Activated CD8-positive, alpha-beta memory T cell treated with anti-CD3 and anti-CD28 coated beads for 4 hours (primary cell): Measurements from ENCODE around the gene KISS1.

ENCODE experiments used
- DNase-seq, 2 donors: peaks; one replicate each; pipeline ENCODE4 v3.0.0-alpha.2; 2020; ENCODE audit warnings: low read depth in 2 of 2

The KISS1 gene

GRCh38 chr1:204218552-204218951, 22.3 kb upstream of the KISS1 start:
- no peak for DNase-seq

GRCh38 chr1:204217648-204218000, 21.3 kb upstream of the KISS1 start:
- no peak for DNase-seq

- no peak for DNase-seq
These were observed 20.8 kb upstream of the KISS1 start for GRCh38 chr1:204216880-204217647.

GRCh38 chr1:204216236-204216635, 19.9 kb upstream of the KISS1 start:
- DNase-seq = no peak

GRCh38 chr1:204213668-204214662, 17.7 kb upstream of the KISS1 start, which contains the start of gene GOLT1A:
Gene GOLT1A, minus strand, starts transcription at chr1:204213988. Its CDS starts 82 bp downstream, at chr1:204213906.
- DNase-seq = no peak

GRCh38 chr1:204212715-204213114, 16.4 kb upstream of the KISS1 start:
- no peak for DNase-seq

- DNase-seq = no peak
These were observed 14.8 kb upstream of the KISS1 start for GRCh38 chr1:204211046-204211445.

- DNase-seq = peak; percentile 43 to 52
These were observed 10.9 kb upstream of the KISS1 start for GRCh38 chr1:204207136-204207616.

- no peak for DNase-seq
These were observed 9.8 kb upstream of the KISS1 start for GRCh38 chr1:204206121-204206520.

GRCh38 chr1:204205486-204205885, 9.2 kb upstream of the KISS1 start:
- DNase-seq = no peak

- no peak for DNase-seq
These were observed 8.7 kb upstream of the KISS1 start for GRCh38 chr1:204204944-204205343.

- no peak for DNase-seq
These were observed 7.0 kb upstream of the KISS1 start for GRCh38 chr1:204203206-204203767.

- DNase-seq = no peak
These were observed 6.2 kb upstream of the KISS1 start for GRCh38 chr1:204202481-204202880.

- DNase-seq = no peak
These were observed 5.2 kb upstream of the KISS1 start for GRCh38 chr1:204201348-204202040.

- no peak for DNase-seq
These were observed 3.3 kb upstream of the KISS1 start for GRCh38 chr1:204199579-204199978.

GRCh38 chr1:204198348-204199340, 2.4 kb upstream of the KISS1 start:
- no peak for DNase-seq

- DNase-seq = no peak
These were observed 777 bp upstream of the KISS1 start for GRCh38 chr1:204197068-204197467.

GRCh38 chr1:204194771-204195170, 1.5 kb downstream of the KISS1 start:
- no peak for DNase-seq

GRCh38 chr1:204194080-204194479, 2.2 kb downstream of the KISS1 start:
- no peak for DNase-seq

- DNase-seq = no peak
These were observed 3.5 kb downstream of the KISS1 start for GRCh38 chr1:204192589-204193352.
